Central memory CD4-positive, alpha-beta T cell (primary cell): ENCODE results near the gene PSME3.
A peak's percentile ranks its signal among the peaks of the same experiment; 100 is the strongest.

ENCODE experiments used
- DNase-seq: peaks from one replicate; pipeline ENCODE4 v3.0.0; 2022
- total RNA-seq, 3 experiments: gene quantifications; one replicate each; lab custom pipeline; 2026; lab: John Stamatoyannopoulos, UW

The PSME3 gene
- 42.1 to 185 (median 43.2) reads per million in 3 experiments for total RNA-seq

GRCh38 chr17:42832934-42833766, at the start of gene PSME3:
Gene PSME3 (plus strand): TSS chr17:42833397. CDS start chr17:42833632, 235 bp downstream.
- peak; percentile 87 for DNase-seq

GRCh38 chr17:42783791-42784138, 49.4 kb upstream of the PSME3 start:
- DNase-seq, result no peak

- no peak for DNase-seq
Measured at GRCh38 chr17:42784409-42784808, 48.8 kb upstream of the PSME3 start.

- DNase-seq, result no peak
Measured at GRCh38 chr17:42784811-42785592, 48.2 kb upstream of the PSME3 start.

- DNase-seq, result no peak
Measured at GRCh38 chr17:42787266-42787665, 45.9 kb upstream of the PSME3 start.

- no peak for DNase-seq
Measured at GRCh38 chr17:42791948-42792347, 41.2 kb upstream of the PSME3 start.

- DNase-seq, result no peak
Measured at GRCh38 chr17:42792545-42792944, 40.7 kb upstream of the PSME3 start.

GRCh38 chr17:42795061-42795460, 38.1 kb upstream of the PSME3 start:
- DNase-seq, result no peak

GRCh38 chr17:42795465-42795864, 37.7 kb upstream of the PSME3 start:
- DNase-seq, result no peak

GRCh38 chr17:42796066-42796758, 37.0 kb upstream of the PSME3 start:
- DNase-seq, result no peak

GRCh38 chr17:42797067-42798007, 35.9 kb upstream of the PSME3 start:
- no peak for DNase-seq

- DNase-seq, result no peak
Measured at GRCh38 chr17:42798011-42798382, 35.2 kb upstream of the PSME3 start.

- peak; percentile 56 for DNase-seq
Measured at GRCh38 chr17:42798383-42799380, 34.5 kb upstream of the PSME3 start, which contains the start of the genes CNTD1 and COA3. Gene CNTD1 (plus strand): TSS chr17:42798861. CDS start chr17:42799068, 207 bp downstream. Gene COA3 (minus strand): TSS chr17:42798704. CDS start chr17:42798681, 23 bp downstream.

GRCh38 chr17:42803074-42803883, 29.9 kb upstream of the PSME3 start:
- DNase-seq, result no peak

- no peak for DNase-seq
Measured at GRCh38 chr17:42804918-42805367, 28.3 kb upstream of the PSME3 start.

- no peak for DNase-seq
Measured at GRCh38 chr17:42806249-42806648, 26.9 kb upstream of the PSME3 start.

- no peak for DNase-seq
Measured at GRCh38 chr17:42809250-42809649, 23.9 kb upstream of the PSME3 start.

- DNase-seq, result no peak
Measured at GRCh38 chr17:42814633-42815399, 18.4 kb upstream of the PSME3 start.

- DNase-seq, result no peak
Measured at GRCh38 chr17:42817866-42818265, 15.3 kb upstream of the PSME3 start.
